HG03439 (cell line): ENCODE measurements around the gene PRKN.
"Not testable (repeated sequence)": the region's sequence is repeated elsewhere in the genome, so short reads cannot be mapped to it uniquely, and the experiment has no call there.

Source experiments
- ATAC-seq: cut with Tn5 transposase; IDR thresholded peaks from one replicate; pipeline ENCODE4 v1.9.1; 2021; ENCODE audit warnings: mild to moderate bottlenecking, moderate library complexity; ENCODE audit not compliant: unreplicated experiment

The PRKN gene

DNA sequence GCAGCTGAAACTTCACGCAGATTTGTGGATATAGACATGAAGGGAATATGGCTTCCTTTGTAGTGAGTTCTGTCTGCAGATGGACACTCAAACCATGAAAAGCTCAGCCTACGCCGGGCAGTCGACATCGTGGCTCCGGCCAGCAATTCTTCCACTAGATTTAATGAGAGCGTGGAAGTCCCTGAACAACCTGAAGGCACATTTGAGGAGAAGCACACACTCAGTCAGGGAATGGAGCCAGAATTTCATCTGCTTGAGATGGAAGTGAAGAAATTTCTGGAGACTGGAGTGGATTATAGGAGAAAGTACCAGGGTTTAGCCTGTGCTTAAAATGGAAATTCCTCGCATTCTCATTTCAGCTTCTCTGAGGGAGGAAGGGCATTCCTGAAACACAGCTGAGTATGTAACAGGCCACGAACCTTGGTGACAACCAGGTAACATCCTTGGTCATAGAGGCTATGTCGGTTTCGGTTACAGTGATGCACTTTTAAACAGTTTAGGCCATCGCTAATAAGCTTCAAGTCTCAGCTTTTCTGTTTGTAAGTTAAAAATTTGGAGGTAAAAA is 1373.2 kb downstream of the PRKN start:
- no peak for ATAC-seq

DNA sequence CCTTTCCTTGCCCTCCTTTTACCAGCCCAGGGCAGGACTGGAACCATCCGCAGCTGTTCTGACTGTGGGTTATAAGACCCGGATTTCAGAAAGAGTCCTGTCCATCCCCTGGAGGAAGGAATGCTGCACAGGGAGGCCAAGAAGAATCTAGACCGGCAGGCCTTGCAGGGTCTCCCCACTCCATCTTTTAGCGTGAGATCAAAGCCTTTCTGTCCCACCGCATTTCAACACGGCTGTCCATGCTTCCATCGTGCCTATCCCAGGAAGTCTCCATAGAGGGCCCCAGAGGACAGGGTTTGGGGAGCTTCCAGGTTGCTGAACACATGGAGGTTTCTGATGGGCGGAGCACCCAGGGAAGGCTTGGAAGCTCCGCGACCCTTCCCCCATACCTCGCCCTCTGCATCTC is 1374.4 kb downstream of the PRKN start:
- no peak for ATAC-seq

- ATAC-seq: no peak
Measured at GRCh38 chr6:161351858-161352257, 1375.7 kb downstream of the PRKN start.

DNA sequence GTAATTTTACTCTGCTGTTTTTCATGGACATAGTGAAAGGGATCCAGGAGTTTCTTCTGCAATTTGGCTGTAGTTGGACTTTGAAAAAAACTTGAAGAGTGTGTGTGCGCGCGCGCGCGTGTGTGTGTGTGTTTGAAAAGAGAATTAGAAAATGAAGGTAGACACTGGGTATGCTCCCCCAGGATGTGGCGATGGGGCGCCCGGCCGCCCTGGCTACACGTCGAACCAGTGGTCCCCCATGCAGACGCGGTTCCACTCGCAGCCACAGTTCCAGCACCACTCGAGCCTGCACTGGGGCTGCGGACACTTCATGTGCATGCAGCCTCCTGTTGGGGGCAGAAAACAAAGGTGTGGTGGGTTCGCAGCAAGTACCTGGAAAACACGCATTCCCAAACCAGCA is 1377.7 kb downstream of the PRKN start:
- no peak for ATAC-seq

GRCh38 chr6:161348628-161348994 is 1379.0 kb downstream of the PRKN start:
- ATAC-seq: no peak

DNA sequence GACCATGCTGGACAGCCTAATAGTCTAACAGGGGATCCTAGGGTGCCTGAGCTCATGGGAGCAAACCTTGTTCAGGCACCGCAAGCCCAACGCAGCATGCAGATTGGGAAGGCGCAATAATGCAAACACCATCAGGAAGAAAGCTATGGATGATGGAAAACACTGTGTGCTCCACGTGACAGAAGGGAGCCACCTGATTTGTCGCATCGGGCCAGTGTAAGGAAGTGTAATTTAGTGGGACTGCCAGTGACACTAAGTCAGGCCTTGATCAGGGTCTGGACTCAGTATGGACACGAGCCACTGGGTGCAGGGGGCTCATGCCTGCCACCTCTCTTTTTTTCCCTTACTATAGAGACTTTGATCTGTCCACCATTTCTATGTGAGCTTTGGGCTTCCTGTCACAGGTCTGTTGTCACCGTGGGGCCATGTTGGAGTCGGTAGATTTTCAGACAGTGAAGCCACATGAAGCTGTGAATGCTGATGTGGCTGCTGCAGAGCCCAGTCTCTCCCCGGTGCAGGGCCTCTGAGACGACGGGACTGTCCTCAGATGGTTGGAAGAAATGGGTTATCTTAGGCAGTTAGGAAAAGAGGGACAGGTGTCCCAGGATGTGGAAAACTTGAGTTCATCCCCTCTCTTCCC is 1379.5 kb downstream of the PRKN start:
- no peak for ATAC-seq

- ATAC-seq: no peak
Measured at GRCh38 chr6:161347125-161347524, 1380.4 kb downstream of the PRKN start.

GRCh38 chr6:161346717-161347116 is 1380.8 kb downstream of the PRKN start:
- ATAC-seq: no peak

GRCh38 chr6:161344626-161345025 is 1382.9 kb downstream of the PRKN start:
- ATAC-seq: no peak

GRCh38 chr6:161342039-161342438 is 1385.5 kb downstream of the PRKN start:
- ATAC-seq: no peak

DNA sequence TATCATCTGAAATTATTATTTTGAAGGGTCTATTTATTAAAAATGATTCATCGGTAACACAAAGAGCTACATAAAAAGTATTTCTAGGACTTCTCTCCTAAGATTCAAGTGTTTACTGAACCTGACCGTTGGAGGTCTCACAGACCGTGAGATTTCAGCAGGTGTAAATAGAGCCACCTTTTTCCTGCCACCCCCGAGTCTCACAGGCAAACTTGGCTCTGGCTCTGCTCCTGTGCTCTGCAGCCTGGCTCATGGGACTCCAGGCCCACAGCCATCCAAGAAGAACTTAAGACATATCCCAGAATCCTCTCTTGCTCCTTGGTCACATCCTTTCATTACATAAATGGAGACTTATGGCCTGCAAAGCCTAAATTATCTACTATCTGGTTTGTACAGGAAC is 1385.9 kb downstream of the PRKN start:
- no peak for ATAC-seq

DNA sequence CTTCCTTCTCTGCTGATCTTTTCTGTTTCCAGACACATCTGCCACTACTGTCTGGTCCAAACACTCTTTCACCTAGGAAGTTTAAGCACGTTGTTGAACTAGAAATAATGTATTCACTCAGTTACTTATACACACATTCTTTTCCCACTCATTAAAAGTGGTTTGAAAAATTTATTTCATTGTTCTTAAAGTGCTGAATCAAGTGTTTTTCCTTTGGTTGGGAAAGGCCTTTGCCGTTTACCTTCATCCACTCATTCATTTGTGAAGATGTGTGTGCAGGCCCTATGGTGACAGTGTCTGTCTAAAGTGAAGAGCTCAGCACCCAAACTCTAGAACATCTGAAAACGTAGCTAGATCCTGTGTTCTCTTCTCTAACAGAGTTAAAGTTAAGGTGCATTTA is 1389.6 kb downstream of the PRKN start:
- no peak for ATAC-seq

GRCh38 chr6:161336479-161336878 is 1391.1 kb downstream of the PRKN start:
- no peak for ATAC-seq

DNA sequence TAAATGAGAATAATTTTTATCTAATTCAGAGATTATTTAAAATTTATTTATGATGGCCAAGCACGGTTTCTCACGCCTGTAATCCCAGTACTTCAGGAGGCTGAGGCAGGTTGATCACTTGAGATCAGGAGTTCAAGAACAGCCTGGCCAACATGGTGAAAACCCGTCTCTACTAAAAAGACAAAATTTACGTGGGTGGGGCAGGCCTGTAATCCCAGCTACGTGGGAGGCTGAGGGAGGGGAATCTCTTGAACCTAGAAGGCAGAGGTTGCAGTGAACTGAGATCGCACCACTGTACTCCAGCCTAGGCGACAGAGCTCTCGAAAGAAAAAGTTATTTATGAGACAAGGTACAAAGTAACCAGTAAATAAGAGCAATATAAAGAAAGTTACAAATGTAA is 1394.2 kb downstream of the PRKN start:
- ATAC-seq: no peak

- ATAC-seq: not testable (repeated sequence)
Measured at GRCh38 chr6:161331402-161332081, 1396.0 kb downstream of the PRKN start.

DNA sequence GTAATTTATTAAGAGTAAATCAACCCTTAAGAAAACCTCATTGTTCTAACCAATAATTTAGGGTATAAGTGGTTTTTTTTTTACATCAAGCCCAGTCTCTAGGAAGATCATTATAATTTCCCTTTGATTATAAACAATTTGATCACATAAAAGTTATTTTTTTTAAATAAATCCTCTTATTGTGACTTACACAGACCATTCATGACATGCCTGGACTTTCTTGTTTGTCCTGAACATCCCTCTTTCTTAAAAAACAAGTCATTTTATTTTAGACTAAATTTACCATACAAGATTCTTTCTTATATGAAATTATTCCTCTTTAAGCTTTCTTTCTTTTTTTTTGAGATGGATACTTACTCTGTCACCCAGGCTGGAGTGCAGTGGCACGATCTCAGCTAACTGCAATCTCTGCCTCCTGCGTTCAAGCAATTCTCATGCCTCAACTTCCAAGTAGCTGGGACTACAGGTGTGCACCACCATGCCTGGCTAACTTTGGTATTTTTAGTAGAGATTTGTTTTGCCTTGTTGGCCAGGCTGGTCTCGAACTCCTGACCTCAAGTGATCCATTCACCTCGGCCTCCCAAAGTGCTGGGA is 1400.1 kb downstream of the PRKN start:
- ATAC-seq: no peak

DNA sequence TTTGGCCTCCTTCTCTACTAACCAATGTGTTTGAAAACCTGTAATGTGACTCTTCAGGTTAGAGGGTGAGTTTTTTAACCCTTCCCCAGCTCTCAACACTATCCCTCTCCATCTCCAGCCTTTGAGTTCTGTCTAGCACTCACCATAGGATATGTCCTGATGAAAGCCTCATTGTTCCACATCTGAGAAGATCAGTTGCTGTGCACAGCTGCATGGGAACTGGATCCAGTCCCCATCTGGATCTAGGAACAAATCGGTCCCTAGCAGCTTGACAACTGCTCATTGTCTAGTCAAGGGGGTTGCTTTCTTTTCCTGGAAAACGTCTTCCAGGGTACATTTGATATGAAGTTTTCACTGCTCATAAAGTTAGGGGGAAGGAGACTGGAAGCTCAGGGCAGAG is 1408.3 kb downstream of the PRKN start:
- ATAC-seq: no peak

DNA sequence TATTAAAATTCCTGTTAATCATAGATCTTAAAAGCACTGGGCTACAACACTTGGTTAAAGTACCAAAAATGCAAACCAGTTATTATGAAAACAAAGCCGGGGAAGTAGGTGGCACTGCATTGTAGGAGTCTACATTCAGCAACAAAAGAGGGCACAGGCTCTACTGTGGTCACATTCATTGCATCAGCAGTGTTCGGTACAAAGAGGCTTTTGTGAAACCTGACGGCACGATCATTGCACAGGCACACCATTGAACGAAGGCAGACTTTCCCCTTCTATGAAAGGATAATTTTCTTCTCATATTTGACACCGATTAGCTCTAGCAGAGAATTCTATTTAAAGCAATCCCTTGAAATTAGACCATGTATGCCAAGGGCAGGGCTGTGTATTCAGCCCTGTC is 1409.1 kb downstream of the PRKN start:
- no peak for ATAC-seq

DNA sequence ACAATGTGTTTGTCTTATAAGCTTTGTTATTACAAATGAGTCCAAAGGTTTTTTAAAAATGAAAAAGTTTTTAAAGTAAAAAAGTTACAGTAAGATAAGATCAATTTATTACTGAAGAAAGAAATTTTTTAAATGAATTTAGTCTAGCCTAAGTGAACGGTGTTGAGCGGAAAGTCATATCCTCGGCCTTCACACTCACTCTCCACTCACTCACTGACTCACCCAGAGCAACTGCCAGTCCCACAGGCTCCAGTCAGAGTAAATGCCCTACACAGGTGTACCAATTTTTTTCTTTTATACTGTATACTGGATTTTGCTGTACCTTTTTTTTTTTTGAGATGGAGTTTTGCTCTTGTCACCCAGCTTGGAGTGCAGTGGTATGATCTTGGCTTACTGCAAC is 1411.0 kb downstream of the PRKN start:
- no peak for ATAC-seq

- not testable (repeated sequence) for ATAC-seq
Measured at GRCh38 chr6:161315246-161315917, 1412.2 kb downstream of the PRKN start.

GRCh38 chr6:161314541-161315245 is 1412.9 kb downstream of the PRKN start:
- ATAC-seq: not testable (repeated sequence)
